Right lobe of liver (tissue), 4 donors: Measurements from ENCODE around the gene PCDHAC2.

Experiments used
- CTCF ChIP-seq, 4 donors: fragments of 200-600 bp in 3 of 4; fragments of 450-650 bp in 1 of 4; IDR thresholded peaks; one replicate each; pipeline versions ENCODE4 v1.5.1 to v1.8.0; 2016 to 2022; ENCODE audit warnings: antibody characterized with exemption in 4 of 4, mild to moderate bottlenecking in 2 of 4
- POLR2A ChIP-seq: fragments of 450-650 bp; IDR thresholded peaks from one replicate; pipeline ENCODE4 v1.6.1; 2017; ENCODE audit warnings: antibody characterized with exemption, mild to moderate bottlenecking
- donor health status: DM: no; HTN: no; CAD: no.
- donor health status: DM: no; HTN: no; CAD: no.
- donor health status: DM: no; HTN: yes; CAD: no.

DNA sequence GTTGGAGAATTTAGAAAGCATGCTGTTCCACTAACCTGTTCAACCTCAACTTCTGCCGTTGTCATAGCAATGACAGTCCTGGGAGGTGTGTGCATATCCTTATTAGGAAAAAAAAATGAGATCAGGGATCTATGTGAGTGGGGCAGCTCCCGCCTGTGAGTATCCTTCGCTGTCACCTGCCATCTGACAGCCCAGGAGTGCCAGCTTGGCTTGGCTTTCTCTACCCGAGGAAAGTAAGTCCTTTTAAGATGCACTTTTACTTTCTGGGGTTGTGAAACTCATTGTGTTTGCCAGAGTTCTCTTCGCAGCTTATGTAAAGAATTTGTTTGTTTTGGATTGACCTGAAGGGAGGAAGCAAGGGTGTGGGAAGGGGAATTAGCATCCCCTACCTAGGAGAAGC, 21.8 kb downstream of the PCDHAC2 start:
- no peak for TF ChIP-seq CTCF (IDR thresholded peaks at IDR 0.05)
- TF ChIP-seq POLR2A, result no peak
